Neural progenitor cell (in vitro differentiated cells): ENCODE results near the gene NBEA.

Source experiments
- CTCF ChIP-seq: fragments of 200-600 bp; sonication (generic); IDR thresholded peaks from 2 replicates; pipeline ENCODE4 v1.5.1; 2017; ENCODE audit warnings: antibody characterized with exemption, mild to moderate bottlenecking
- EZH2 ChIP-seq: fragments of 200-600 bp; sonication (generic); IDR thresholded peaks from 2 replicates; pipeline ENCODE4 v1.6.1; 2017; ENCODE audit warnings: antibody characterized with exemption, mild to moderate bottlenecking, moderate library complexity
- EZH2phosphoT487 ChIP-seq: fragments of 200-600 bp; sonication (generic); IDR thresholded peaks from 2 replicates; pipeline ENCODE4 v1.6.1; 2017; ENCODE audit warnings: antibody characterized with exemption

DNA sequence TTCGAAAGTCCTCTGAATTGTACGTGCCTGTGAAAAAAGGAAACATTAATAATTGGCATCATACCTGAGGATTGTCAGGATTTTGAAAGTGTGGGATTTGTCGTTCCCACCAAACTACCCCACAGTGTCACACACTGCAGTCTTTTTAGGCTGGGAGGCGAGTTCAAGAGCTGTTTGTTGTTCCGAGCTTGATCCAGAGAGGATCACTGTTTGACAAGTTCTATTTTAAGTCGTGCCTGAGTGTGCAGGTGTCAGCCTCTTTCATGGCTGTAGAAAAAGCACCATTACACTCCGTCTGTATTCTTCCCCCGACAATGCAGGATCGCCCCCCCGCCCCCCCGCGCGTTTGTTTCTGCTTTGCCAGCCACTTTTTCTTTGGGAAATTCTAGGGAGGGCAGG, 635 bp upstream of the NBEA start:
- TF ChIP-seq CTCF, result no peak
- TF ChIP-seq EZH2phosphoT487, result no peak
- TF ChIP-seq EZH2, result no peak
